DMS153 (cell line): ENCODE measurements around the gene NCOA3.
"Not testable (repeated sequence)": the region's sequence is repeated elsewhere in the genome, so short reads cannot be mapped to it uniquely, and the experiment has no call there.

ENCODE experiments used
- DNase-seq: peaks from one replicate; lab custom pipeline; 2025; lab: John Stamatoyannopoulos, UW

NCOA3 gene

DNA sequence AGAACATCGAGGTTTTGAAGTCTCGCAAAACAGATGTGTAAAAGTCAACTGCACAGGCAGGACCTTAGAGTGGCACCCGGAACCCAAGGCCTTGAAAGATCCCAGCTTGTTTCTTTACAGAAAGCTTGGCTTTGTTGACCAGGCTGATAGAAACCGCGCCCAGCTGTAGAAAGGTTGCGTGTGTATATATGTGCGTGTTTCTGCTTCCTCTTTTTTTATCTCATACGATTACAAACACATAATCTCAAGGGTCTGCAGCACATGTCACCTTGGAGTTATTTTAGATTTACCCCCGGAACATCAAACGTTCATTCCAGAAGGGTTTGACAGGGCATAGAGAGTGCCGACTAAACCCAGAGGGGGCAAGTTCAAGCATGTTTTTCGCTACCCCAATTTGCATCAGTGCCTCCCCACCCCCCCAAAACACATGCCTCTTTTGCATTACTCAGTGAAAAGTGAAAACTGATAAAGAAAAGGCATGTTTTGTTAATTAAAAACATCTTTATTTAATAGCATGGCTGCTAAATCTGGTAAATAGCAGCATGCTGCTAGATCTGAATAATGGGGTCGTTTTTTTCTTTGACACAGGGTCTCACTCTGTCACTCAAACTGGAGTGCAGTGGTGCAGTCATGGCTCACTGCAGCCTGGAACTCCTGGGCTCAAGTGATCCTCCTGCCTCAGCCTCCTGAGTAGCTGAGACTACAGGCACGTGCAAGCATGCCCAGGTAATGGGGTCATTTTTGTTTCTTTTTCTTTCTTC is 33.2 kb upstream of the NCOA3 start:
- no peak for DNase-seq

GRCh38 chr20:47475419-47476044 is 26.2 kb upstream of the NCOA3 start:
- no peak for DNase-seq

DNA sequence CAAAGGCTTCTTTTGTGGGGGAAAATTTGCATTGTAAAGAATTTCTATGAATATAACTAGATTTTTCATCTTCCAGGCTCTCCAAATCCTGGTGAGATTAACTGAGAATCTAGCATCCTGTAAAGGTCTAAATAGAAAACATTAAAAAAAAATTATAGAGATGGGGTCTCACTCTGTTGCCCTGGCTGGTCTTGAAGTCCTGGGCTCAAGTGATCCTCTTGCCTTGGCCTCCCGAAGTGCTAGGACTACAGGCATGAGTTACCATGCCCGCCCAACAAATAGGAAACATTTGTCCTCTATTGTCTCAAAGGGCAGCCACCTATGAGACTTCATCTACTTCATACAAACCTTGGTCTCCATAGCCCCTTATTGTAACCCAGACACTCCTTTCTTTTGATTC is 25.2 kb upstream of the NCOA3 start:
- no peak for DNase-seq

GRCh38 chr20:47479093-47479492 is 22.6 kb upstream of the NCOA3 start:
- DNase-seq = no peak

DNA sequence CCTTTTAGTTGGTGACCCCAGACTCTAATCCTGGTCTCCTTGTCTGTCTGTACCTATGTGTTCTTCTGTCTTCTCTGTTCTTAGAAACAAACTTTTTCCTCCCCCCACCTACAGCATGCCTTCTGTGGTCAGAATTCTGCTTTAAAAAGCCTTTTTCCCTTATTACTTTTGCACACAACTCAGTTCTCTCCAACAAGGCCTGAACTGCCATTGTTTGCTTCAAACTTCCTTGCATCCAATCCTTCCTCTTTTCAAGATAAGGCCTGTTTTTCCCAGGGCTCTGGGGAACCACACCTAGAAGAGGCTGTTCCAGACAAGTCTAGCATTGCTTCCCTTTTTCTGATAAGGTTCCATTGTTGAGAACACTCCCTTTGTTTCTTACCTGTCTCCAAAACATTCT is 22.2 kb upstream of the NCOA3 start:
- DNase-seq = no peak

- no peak for DNase-seq
These were observed 21.4 kb upstream of the NCOA3 start for GRCh38 chr20:47480239-47480638.

DNA sequence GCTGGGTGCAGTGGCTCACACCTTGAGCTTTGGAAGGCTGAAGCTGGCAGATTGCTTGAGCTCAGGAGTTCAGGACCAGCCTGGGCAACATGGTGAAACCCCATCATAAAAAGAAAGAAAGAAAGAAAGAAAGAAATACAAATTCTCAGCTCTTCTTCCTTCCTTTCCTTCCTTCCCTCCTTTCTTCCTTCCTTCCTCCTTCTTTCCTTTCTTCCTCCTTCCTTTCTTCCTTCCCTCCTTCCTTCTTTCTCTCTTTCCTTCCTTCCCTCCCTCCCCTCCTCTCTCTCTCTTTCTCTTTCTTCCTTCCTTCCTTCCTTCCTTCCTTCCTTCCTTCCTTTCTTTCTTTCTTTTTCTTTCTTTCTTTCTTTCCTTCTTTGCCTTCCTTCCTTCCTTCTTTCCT is 21.0 kb upstream of the NCOA3 start:
- no peak for DNase-seq

DNA sequence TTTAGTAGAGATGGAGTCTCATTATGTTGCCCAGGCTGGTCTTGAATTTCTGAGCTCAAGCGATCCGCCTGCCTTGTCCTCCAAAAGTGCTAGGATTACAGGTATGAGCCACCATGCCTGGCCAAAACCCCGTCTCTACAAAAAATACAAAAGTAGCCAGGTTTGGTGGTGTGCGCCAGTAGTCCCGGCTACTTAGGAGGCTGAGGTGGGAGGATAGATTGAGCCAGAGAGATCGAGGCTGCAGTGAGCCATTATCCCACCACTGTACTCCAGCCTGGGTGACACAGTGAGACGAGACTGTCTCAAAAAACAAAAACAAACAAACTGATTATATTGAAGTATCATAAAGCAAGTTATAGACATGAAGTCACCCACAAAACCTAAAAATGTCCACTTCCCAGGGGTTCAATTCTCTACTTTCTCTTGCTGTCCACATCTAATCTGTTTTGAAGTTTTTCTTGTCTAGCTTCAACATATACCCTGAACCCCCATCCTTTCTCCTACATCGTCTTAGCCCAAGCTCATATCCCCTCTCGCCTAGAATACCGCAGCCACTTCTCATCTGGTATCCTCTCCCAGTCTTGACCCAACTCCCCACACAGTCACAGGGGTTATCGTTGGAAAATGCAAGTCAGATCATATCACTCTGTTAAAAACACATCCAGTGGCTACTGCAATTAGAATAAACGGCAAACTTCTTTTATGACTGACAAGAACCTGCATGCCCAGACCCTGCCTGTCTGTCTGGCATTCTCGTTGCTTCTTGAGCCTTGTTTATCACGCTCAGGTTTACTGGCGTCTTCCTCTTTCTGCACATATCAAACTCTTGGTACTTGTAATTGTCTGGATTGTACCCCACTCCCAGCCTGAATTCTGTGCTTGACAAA is 20.1 kb upstream of the NCOA3 start:
- DNase-seq = no peak

DNA sequence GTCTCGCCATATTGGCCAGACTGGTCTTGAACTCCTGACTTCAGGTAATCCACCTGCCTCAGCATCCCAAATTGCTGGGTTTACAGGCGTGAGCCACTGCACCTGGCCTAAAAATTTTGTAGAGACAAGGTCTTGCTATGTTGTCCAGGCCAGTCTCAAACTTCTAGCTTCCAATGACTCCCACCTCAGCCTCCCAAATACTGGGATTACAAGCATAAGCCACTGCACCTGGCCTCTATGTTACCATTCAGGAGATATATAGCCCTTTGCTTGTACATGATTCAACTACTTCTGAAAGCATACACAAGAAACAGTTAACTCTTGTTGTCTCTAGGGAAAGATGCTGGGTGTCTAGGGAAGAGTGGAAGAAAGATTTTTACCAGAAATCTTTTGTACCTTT is 19.0 kb upstream of the NCOA3 start:
- DNase-seq = no peak

DNA sequence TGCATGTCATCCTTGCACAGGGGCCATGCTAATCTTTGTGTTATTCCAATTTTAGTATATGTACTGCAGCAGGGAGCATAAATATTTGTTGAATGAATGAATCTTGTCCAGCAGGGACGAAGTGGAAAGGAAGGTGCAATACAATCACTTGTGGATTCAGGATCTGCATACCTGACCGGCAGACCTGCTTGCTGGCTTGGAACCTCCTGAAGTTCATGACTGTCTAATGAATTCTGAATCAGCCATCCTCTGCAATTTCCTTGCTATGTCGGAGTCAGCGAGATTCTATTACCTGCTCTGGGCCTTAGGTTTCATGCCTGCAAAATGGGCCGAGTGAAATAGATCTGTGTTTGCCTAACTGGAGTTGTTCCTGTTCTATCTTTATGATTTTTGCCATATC is 17.4 kb upstream of the NCOA3 start:
- DNase-seq = no peak

GRCh38 chr20:47487175-47487917 is 14.3 kb upstream of the NCOA3 start:
- DNase-seq = no peak

DNA sequence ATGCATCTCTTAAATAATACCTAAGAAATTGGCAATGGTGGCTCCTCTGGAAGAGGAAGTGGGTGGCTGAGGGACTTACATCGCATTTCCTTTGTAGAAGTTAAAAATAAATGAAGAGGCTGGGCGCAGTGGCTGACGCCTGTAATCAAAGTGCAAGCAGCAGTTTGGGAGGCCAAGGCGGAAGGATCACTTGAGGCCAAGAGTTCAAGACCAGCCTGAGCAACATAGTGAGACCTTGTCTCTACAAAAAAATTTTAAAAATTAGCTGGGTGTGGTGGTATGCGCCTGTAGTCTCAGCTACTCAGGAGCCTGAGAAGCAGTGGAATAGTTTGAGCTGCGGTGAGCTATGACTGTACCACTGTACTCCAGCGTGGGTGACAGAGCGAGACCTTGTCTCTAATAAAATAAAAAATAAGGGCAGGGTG is 12.2 kb upstream of the NCOA3 start:
- no peak for DNase-seq

DNA sequence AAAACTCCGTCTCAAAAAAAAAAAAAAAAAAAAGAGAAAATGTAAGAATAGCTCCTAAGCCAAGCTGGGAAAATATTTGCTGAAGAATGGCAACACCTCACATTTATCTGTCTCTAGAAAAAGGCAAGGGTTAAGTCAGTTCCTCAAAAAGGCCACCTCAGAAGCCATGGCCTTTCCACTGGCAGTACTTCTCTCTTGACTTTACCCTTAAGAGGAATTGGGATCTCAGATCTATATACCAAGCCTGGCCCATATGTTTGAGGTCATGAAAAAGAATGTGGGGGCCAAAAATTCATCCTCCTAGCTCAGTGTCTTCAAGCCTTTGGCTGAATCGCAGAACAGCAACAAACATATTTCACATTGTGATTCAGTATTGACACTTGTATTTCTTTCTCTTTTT is 10.9 kb upstream of the NCOA3 start:
- DNase-seq = no peak

DNA sequence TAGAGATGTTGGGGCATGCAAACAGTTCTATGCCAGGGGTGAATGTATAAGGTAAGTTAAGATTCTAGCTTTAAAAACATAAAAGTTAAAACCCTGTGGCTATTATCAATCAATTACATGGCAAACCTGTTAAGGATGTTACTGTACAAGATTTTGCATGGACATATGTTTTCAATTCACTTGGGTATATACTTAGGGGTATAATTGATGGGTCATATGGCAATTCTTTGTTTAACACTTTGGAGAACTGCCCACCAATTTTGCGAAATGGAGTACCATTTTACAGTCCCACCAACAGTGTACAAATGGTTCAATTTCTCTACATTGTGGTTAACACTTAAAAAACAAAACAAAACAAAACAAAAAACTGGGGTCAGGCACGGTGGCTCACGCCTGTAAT is 9.4 kb upstream of the NCOA3 start:
- DNase-seq = no peak

- DNase-seq = peak; percentile 40
These were observed 8.3 kb upstream of the NCOA3 start for GRCh38 chr20:47493175-47493962.

DNA sequence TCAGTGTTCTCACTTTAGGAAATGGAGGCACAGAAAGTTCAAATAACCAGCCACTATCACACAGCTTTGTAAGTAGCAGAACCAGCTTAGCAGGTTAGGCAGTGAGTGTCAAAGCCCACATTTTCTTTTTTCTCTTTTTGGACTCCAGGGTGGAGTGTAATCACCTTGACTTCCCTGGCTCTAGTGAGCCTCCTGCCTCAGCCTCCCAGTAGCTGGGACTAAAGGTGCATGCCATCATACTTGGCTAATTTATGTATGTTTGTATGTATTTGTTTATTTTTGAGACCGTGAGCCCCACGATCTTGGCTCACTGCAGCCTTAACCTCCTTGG is 7.8 kb upstream of the NCOA3 start:
- peak; percentile 23 for DNase-seq

GRCh38 chr20:47494606-47495005 is 7.1 kb upstream of the NCOA3 start:
- not testable (repeated sequence) for DNase-seq

DNA sequence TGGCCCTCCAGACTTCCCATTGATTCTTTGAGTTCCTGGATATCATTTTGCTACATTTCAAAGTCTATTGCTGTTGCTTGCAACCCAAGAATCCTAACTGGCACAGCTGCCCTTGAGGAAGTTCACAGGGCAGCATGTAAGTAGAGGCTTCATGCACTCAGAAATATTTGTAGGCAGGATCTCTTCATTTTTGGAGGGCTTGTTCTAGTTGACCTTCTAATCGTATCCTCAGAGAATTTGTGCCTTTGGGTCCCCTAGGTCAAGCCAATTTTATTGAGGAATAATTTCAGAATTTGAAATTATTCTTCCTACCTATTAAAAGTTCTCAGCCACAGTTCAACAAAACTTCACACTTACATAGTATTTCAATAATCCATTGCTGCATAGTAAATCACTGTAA is 5.6 kb upstream of the NCOA3 start:
- DNase-seq = no peak

GRCh38 chr20:47498606-47499005 is 3.1 kb upstream of the NCOA3 start:
- no peak for DNase-seq

GRCh38 chr20:47499053-47499452 is 2.6 kb upstream of the NCOA3 start:
- no peak for DNase-seq

- not testable (repeated sequence) for DNase-seq
These were observed 1.6 kb upstream of the NCOA3 start for GRCh38 chr20:47500082-47500481.

DNA sequence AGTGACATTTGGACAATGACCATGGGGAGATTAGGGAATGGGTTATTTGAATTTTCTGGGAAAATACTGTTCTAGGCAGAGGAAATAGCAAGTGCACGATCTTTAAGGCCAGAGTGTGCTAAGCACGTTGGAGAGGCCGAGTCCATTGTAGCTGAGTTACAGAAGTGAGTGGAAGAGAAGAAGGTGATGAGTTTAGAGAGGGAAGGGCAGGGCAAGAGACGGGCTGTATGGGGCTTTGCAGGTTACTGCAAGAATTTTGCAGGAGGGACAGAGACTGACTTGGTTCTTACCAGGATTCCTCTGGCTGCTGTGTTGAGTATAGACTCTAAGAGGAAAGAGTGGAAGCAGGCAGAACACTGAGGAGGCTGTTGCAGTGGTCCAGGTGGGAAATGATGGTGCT is 1.1 kb upstream of the NCOA3 start:
- no peak for DNase-seq
